Hematopoietic multipotent progenitor cell treated with erythropoietin and hydrocortisone succinate and interleukin-3 and kit ligand, for 8 days (in vitro differentiated cells): ENCODE results near the gene CDH16.
"Not testable (repeated sequence)": the region's sequence is repeated elsewhere in the genome, so short reads cannot be mapped to it uniquely, and the experiment has no call there.

Experiments used
- DNase-seq: peaks from one replicate; pipeline ENCODE4 v3.0.0-alpha.2; 2015

CDH16 gene

DNA sequence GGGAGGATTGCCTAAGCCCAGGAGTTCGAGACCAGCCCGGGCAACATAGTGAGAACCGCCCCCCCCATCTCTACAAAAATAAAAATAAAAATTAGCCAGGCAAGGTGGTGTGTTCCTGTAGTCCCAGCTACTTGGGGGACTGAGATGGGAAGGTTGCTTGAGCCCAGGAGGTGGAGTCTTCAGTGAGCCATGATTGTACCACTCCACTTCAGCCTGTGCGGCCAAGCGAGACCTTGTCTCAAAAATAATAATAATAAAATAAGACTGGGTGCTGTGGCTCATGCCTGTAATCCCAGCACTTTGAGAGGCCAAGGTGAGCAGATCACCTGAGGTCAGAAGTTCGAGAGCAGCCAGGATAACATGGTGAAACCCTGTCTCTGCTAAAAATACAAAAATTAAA is 26.9 kb downstream of the CDH16 start:
- no peak for DNase-seq

DNA sequence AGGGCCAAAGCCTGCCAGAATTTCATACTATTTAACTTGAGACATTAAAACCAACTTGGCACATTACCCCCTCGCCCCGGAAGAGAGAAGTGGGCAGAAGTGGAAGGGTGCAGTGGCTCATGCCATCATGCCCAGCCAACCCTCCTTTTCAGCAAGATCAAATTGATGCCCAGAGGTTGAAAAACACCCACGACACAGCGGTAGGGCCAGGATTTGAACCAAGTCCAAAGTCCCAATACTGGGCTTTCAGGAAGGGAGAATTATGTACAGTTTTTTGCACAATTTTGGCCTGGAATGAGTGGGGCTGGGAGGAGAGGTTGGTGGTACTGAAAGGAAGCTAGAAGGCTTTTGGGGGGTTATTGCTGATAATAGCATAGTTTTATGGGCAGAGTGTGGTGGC is 27.3 kb downstream of the CDH16 start:
- no peak for DNase-seq

DNA sequence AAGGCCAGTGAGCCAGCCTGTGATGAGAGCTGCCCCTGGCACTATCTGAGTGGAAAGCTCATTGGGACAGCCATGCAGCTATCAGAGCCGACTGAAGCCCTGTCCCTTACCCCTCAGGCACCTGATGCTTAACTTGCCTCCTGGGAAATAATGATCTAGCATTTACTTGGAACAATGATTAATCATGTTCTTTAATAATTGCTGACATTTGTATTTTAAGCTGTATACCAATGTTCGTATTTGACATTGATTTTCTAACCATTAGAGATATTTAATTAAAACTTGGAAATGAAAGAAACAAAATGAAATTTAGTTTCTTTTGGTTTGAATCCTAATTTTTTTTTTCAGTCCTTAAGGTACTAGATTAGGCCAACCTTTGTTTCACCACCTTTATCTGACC is 27.9 kb downstream of the CDH16 start:
- DNase-seq = no peak

DNA sequence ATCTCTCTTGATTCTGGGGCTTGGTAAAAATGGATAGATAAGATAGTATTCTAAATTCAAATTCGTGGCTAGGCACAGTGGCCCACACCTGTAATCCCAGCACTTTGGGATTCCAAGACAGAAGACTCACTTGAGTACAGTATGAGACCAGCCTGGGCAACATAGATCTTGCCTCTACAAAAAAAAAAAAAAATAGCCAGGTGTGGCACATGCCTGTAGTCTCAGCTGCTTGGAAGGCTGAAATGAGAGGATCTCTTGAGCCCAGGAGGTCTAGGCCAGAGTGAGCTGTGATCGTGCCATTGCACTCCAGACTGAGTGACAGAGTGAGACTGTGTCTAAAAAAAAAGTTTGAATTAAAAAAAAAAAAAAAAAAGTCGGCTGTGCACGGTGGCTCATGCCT is 29.1 kb downstream of the CDH16 start:
- DNase-seq = no peak

DNA sequence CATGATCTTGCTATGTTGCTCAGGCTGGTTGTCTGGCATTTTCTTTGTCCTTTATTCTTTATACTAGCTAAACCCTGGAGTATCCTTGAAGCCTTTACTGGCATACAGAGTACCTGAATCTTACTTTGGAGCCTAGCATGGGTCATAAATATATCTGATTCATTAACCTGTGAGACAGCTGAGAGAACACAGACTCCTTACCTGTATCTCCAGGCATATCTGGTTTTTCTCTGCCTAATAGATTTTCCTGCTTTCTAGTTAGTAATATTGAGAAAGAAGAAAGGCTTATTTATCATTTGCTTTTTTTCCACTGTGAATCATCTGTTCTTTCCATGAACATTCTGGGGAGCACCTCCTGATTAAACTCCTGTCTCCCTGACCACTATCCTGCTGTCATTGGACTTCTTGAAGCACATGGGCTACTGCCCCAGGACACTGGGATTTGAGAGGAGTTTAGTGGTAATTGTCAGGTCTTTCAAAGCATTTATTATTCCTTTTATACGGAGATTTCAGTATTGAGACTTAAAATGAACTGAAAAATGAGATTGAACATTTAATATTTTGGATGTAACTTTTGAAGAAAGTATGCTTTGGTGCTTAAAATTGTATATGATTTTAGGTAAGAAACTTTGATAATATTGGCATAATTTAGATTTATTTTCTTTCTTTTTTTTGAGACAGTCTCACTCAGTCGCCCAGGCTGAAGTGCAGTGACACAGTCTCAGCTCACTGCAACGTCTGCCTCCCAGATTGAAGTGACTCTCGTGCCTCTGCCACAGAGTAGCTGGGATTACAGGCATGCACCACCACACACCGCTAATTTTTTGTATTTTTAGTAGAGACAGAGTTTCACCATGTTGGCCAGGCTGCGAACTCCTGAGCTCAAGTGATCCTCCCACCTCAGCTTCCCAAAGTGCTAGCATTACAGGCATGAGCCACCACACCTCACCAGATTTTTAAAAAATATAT is 29.8 kb downstream of the CDH16 start:
- no peak for DNase-seq

DNA sequence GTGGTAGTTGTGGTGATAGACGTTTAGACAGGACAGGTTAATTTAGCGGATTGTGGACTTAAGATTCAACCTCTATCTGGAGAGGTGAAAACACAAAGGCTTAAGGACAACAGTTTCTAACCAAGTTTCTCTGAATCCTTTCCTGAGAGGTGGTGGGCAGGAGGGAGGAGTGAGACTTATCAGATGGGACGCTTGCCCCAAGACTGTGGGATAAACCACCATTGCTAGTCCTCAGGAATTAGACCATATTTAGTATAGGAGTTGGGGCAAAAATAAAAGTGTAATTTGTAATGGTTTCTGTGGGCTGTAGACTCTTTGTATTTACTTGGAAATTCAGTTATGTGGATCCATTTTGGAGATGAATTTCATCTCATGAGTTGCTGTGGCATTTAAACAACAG is 31.8 kb downstream of the CDH16 start:
- DNase-seq = peak; percentile 58

DNA sequence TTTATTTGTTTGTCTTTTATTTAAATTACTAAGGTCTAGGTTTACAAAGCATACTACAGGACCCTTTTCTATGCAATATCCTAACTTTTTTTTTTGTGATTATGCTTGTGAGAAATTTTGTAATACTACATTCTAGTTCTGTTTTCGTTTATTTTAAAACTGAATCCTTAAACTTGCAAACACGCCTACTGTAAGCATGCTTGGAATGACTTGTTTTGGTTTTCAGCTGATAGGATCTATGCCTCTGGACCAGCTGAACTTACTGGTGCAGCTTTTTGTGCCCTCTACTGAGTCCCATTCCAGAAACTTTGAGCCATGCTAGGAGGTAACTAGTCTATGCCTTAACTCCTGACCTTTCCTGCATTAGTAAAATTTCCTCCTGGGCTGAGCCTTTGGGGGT is 32.4 kb downstream of the CDH16 start:
- DNase-seq = no peak

DNA sequence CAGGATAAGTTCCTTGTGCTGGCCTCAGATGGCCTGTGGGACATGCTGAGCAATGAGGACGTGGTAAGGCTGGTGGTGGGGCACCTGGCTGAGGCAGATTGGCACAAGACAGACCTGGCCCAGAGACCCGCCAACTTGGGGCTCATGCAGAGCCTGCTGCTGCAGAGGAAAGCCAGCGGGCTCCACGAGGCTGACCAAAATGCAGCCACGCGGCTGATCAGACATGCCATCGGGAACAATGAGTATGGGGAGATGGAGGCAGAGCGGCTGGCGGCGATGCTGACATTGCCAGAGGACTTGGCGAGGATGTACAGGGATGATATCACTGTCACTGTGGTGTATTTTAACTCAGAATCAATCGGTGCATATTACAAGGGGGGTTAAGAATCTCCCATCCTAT is 33.2 kb downstream of the CDH16 start:
- DNase-seq = no peak

DNA sequence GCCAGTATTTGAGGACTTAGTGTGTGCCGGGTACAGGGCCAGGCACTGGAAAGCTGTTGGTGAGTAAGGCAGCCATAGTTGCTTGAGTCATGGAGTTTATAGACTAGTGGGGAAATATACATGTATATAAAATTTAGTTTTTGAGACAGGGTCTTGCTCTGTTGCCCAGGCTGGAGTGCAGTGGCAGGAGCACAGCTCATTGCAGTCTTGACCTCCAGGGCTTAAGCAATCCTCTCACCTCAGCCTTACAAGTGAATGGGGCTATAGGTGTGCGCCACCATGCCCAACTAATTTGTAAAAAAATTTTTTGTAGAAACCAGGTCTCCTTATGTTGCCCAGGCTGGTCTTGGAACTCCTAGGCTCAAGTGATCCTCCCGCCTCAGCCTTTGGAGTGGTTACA is 36.0 kb downstream of the CDH16 start:
- no peak for DNase-seq

DNA sequence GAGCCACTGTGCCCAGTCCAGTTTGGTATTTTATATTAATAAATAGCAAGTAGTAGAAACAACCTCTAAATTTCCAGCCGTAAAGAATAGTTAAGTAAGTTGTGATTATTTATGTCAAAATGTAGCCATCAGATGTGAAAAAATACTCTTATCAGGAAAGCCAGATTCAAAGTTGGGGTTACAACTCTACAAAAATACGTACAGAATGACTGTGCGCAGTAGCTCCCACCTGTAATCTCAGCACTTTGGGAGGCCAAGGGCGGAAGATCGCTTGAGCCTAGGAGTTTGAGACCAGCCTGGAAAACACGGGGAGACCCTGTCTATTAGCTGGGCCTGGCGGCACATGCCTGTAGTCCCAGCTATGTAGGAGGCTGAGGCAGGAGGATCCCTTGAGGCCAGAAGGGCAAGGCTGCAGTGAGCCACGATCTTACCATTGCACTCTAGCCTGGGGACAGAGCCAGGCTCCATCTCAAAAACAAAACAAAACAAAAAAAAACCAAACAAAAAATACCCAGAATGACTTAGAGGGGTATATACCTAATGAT is 36.6 kb downstream of the CDH16 start:
- no peak for DNase-seq

DNA sequence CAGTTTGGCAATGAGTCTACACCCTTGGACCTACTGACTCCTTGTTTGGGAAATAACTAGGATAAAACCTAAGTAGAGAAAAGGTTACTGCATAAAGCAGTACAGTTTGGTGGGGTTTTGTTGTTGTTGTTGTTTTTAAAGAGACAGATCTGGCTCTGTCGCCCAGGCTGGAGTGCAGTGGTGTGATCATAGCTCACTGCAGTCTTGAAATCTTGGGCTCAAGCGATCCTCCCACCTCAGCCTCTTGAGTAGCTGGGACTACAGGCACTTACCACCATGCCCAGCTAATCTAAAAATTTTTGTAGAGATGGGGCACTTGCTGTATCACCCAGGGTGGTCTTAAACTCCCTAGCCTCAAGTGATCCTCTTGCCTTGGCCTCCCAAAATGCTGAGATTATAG is 37.1 kb downstream of the CDH16 start:
- DNase-seq = no peak

DNA sequence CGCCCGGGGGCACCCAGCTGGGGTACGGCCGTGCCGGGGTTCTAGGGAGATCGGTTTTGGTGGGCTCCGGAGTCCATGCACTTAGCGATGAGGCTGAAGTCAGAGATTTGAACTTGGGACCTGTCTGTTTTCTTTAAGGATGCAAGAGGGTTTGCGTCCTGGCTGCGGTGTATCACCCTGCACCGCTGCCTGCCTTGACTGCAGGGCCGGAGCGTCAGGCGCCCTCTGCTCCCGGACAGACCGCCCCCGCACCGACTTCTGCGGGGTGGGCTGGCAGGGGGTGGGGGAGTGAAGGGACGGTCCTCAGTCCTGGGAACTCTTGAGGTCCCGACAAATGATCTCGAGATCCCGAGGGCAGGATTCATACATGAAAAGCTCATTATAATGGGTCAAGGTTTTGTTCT is 37.7 kb downstream of the CDH16 start:
- peak; percentile 20 for DNase-seq

DNA sequence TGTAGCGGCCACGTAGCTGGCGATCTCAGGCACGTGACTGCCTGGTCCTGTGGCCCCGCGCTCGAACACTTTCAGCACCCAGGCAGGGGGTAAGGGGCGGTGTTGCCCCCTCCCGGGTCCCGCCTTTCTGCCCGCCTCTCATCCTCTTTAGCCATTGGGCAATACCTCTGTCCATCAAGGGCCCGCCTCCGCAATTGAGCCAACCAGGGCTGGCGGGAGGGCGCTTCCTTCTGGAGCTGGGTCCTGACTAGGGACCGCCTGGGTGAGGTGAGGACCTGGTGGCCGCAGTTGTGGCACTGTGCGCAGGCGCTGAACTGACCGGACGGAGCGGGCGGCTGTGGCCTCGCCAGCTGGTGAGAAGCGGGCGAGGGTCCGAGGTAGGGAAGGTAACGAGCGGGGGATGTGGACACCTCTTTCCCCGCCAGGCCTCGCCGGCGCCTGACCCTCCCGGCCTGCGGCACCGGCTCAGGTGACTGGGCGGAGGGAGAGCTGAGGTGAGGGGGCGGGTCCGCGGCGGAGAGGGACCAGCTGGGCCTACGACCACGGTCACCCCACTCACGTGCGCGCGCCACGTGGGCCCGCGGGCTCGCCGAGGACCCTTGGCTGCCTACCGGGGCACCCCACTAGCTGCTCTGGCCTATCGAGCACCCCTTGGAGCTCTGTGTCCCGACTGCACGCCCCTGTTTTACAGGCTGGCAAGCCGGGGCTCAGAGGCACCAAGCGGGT is 38.2 kb downstream of the CDH16 start, which contains the start of gene PDP2:
Gene PDP2, plus strand, starts transcription at position 228 of the 726 bp plus-strand sequence. CDS start 3,770 bp downstream, outside the sequence.
- DNase-seq = peak; percentile 96

DNA sequence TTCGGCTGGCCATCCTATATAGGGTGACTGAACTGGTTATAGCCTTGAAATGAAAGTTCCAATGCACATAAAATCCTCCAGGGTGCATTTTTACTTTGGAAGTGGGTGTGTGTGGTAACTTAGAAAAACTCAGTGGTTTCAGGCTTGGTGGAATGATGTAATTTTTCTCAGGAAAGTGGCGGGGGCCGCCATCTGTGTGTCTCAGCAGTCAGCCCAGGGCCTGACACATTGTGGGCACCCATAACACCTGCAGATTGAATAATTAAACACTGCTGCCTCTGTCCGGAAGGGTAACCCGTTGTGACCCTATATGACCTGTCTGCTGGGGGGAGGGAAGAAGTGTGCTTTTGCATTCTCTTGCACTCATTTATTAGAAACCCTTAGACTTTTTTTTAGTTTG is 40.6 kb downstream of the CDH16 start:
- DNase-seq = no peak

DNA sequence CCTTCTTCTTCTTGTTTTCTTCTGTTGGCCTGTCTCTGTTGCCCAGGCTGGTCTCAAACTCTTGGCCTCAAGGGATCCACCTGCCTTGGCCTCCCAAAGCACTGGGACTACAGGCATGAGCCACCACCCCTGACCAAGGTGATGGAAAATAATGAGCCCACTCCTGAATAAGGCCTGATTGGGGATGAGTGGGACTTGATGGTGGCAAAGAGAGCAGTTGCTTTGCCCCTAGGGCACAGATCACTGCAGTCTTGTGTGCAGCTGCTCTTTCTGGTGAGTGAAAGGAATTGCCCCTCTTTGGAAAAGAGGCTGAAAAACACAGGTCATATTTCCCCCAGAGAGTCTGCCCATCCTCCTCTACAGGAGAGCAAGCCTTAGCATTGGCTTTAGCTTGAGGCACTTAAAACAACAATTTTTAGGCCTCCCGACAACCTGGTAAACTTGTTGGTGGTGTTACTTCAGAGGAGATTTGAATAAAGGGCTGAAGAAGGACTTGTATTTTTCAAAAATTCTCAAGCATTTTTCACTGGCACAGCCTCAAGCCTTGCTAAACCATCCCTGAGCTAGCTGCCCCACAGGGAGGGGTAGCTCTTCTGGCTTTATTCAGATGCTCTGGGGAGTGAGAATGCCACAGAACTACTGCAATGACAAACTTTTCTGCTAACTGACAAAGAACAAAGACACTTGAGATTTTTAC is 44.5 kb downstream of the CDH16 start:
- DNase-seq = no peak

DNA sequence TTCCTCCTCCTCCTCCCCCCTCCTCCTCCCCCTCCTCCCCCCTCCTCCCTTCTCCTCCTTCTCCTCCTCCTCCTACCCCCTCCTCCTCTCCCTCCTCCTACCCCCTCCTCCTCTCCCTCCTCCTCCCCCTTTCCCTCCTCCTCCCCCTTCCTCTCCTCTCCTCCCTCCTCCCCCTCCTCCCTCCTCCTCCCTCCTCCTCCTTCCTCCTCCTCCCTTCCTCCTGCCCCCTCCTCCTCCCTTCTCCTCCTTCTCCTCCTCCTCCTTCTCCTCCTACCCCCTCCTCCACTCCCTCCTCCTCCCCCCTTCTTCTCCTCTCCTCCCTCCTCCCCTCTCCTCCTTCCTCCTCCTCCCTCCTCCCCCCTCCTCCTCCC is 45.0 kb downstream of the CDH16 start:
- peak; percentile 25 for DNase-seq

DNA sequence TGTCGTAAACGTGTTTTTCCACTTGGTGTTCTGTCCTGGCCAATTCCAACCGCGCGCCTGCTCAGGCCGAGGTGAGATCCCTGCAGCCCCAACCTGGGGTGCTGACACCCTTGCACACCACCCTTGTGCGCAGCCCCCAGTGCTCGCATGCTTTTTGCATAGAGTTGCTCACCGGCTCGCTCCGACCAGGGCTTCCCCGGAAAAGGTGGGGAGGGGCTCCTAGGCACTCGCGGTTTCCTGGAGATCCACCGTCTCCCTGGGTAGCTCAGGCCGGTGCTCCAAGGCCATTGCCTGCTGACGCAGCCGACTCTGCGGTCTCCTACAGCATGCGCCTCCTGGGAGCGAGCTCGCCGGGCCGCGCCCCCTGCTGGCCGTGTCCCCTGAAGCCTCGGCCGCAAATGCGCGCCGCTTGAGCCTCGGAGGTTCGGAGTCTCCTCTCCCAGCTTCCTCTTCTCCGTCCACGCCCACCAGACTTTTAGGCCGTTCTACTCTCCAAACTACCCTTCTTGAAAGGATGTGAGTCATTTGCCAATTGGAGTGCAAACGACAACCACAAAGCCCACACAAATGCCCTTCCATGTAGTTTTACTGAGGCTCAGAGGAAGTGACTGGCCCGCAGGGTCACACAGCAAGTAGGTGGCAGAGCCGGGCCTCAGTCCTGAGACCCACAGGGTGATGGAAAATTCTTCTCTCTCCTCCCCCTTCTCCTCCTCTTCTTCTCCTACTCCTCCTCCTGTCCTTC is 45.6 kb downstream of the CDH16 start:
- peak; percentile 94 for DNase-seq

DNA sequence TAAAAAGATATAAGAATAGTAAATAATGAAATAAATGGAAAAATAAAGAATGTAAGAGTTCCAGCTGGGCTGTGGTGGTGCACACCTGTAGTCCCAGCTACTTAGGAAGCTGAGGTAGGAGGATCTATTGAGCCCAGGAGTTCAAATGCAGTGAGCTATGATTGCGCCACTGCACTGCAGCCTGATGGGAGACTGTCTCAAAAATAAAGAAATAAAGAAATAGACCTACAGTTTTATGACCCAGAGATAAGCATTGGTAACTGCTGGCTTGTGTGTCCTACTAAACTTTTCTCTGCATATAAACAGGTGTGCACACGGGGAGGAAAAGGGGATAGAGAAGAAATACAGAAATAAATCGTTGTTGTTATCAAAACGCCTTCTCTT is 46.1 kb downstream of the CDH16 start:
- no peak for DNase-seq

DNA sequence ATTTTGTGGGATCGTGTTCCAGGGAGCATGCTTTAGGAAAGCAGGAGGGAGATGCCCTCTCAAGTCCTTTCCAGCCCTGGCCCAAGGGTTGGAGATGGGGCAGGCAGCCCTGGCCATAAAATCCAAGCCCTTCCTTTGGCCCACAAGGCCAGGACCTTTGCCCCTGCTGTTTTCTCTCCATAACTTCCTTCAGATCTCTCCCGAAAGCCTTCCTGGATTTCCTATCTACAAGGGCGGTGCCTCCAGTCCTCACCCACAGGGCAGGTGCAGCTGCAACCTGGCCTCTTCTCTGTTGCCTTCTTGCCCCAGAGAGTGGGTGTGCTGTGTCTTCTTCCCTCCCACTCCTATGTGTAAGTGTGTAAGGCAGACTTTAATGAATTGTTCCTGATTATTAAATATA is 46.8 kb downstream of the CDH16 start:
- no peak for DNase-seq

DNA sequence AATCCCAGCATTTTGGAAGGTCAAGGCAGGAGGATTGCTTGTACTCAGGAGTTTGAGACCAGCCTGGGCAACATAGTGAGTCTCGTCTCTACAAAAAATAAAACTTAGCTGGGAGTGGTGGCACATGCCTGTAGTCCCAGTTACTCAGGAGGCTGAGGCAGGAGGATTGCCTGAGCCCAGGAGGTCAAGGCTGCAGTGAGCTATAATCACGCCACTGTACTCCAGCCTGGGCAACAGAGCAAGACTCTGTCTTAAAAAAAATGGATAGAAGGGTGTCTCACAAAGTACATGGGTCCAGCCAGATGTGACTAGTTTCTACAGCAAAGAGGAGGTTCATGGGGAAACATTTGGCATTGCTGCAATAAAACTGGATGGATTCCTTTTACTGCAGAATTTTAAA is 47.3 kb downstream of the CDH16 start:
- not testable (repeated sequence) for DNase-seq

DNA sequence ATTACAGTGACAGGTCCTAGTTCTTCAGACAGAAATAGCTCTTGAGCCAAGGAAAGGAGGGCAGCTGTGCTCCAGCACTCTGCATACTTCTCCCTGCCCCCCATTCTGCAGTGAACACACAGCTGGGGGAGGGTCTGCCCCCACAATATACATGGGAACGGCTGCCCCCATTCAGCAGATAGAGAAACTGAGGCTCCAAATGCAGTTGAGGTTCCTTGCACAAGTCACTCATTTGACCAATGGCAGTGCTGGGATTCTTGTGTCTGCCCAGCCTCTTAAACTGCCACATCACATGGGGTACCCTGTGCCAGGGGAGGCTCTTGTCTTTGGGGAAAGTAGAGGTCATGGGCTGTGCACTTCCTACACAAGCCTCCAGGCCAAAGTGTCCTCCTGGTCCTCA is 49.3 kb downstream of the CDH16 start:
- no peak for DNase-seq

DNA sequence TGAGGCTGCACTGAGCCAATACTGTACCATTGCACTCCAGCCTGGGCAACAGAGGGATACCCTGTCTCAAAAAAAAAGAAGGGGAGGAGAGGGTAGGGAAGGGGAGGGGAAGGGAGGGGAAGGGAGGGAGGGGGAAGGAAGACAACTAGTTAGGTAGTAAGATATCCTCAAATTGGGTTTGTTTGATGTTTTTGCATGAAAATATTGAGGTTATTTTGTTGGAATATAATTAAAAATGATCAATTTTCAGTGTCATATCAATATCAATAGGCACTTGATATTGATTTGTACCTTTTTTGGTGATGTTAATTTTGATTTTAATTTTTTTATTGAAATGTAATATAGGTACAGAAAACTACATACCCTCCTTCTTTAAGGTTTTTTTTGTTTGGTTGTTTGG is 55.0 kb downstream of the CDH16 start:
- no peak for DNase-seq
